Activated gamma-delta T cell treated with anti-CD3 and anti-CD28 coated beads, Interleukin-2, amount 50 U/mL, for 16 hours (primary cell): ENCODE measurements around the gene UPP1.

ENCODE experiments used
- DNase-seq: peaks from one replicate; pipeline ENCODE4 v3.0.0-alpha.2; 2020; ENCODE audit warnings: low read depth

Gene UPP1

GRCh38 chr7:48085942-48086341 is 3.1 kb upstream of the UPP1 start:
- DNase-seq: no peak

GRCh38 chr7:48087349-48087748 is 1.7 kb upstream of the UPP1 start:
- no peak for DNase-seq

GRCh38 chr7:48088559-48089045 is 463 bp upstream of the UPP1 start:
- DNase-seq: no peak

- DNase-seq: no peak
These were observed 1.2 kb downstream of the UPP1 start for GRCh38 chr7:48090095-48090805.

GRCh38 chr7:48091506-48092433 is 2.7 kb downstream of the UPP1 start:
- no peak for DNase-seq

DNA sequence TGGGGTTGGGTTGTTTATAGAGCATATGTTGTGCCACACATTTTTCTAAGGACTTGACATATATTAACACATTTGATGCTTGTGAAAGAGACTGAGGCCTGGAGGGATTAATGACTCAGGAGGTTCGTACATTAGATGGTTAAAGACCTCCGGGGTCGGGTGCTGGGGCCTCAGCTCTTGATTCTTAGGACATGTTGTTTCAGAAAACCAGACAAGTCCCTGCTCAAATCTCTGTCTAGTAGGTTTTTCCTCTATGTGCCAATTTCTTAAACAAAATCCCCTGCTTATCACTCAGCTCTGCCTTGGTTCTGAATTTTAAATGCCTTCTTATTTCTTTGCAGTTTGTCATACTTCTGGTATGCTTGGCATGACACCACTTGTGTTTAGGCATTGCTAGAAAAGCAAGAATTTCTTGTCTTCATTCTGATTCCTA is 5.8 kb downstream of the UPP1 start:
- no peak for DNase-seq

DNA sequence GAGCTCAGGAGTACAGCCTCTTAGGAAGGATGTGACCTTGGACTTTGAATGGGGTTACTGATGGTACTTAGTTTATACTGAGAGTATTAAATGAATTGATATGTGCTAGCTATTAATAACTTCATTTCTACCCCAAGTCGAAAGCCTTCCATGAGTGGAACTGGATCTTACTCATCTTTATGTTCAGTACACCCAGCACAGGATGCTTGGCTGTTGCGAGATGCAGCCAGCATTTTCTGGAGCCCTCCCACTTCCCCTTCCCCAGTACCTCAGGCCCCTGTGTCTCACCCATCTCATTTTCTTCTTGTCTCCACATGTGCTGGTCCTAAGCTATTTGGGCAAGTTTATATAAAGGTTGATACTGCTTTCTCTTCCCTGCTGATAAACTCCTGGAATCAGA is 7.2 kb downstream of the UPP1 start:
- DNase-seq: no peak

DNA sequence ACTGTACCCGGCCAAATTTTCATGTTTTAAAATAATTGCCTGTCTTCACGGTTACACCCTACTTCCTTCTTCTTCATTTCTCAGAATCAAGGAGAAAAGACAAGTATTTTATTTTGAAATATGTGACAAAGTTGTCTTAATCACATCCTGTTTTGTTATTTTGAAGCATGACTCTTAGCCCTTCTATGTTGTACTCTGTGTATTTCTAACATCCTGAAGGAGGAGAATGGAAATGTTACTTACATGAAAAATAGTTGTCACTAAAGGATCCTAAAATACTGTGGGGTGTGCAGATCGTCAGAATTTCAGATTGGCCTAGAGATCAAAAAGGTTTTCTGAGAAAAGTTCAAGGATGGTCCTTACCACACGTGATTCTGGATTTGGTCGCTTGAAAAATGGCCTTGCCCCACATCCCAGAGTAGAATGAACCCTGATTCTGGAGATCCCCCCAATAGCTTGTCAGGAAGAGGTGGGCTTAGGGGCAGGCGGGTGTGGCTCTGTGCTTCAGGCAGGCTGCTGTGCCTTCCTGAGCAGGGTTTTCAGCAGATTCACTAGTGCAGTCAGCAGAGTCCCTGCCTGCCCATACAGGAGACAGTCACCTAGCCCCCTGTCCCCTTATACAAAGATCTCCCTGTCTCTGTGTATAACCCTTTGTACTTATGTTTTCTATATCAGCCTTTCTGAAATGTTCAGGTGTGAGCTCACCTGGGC is 8.6 kb downstream of the UPP1 start:
- no peak for DNase-seq

DNA sequence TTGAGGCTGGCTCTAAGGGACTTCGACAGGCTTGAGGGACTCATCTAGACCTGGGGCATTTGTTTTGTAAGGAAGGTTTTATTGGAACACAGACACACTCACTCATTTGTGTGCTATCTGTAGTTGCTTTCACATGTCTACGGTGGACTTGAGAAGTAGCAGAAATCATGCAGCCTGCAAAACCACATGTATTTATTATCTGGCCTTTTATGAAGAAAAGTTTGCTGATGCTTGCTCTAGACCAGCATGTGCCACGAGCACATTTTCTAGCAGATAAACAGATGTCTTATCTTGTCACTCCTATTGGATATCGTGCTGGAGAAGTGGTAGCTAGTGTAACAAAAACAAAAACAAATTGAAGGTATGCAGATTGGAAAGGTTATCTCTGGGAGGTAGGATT is 9.8 kb downstream of the UPP1 start:
- DNase-seq: no peak

DNA sequence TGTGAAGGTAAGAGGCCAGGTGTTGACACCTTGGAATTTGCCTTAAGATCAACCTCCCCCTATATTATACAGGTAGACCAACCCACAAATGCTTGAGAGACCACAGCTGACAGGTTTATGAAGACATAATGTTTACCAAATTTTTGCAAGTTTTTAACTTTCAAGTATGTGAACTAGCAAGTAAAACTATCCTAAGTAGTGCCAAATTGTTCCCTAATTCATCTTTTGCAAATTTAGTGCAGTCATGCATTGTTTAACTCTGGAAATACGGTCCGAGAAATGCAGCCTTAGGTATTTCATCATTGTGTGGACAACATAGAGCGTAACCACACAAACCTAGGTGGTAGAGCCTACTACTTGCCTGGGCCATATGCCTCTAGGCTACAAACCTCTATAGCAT is 10.7 kb downstream of the UPP1 start:
- DNase-seq: no peak

DNA sequence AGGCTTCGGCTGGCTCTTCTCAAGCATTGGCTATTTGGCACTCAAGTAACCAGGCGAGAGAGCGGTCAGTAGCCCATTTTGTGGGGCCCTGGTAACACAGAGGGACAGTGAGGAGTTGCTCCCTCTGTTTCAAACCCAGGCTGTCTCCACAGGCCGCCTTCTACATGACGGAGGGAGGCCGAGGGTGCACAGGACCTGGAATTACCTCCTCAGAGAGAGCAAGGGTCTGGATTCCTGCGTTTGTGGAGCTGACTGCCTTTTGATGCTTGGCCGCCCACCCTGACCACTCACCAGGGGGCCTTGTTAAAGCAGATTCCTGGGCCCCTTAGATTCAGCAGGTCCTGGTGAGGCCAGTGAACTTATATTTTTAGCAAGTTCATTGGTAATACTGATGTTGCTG is 12.3 kb downstream of the UPP1 start:
- no peak for DNase-seq

DNA sequence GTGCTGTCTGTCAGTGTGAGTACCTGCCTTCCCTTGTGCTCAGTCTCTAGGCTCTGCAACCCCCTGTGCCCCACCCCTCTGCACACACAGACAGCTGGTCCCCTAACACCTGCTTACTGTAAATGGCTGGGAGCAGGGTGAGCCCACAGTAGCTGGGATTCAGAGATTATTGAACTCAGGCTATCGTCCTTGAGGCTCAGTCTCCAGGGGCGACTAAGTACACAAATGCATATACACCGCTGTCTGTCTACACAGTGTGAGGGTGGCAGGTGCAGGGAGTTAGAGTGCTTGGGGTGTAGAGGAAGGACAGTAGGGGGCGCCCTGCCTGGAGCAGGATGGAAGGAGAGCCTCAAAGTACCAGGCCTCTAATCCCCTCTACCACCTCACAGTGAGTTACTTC is 12.9 kb downstream of the UPP1 start:
- no peak for DNase-seq

DNA sequence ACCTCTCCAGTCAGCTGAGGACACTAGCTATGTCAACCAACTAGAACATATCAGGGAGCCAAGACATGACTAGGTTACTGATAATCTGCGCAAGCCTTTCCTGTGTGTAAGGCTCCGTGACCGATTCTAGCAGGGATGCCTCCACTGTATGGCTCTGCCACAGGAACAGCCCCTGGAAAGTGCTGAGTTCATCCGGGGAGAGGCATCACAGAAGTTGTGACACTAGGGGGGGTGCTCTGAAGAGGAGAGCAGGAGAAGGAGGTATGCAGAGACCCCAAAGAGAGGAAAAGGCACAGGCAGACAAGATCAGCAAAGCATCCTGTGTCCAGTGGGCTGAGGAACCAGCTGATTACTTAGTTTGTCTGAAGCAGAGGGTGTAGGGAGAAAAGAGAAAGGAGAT is 13.5 kb downstream of the UPP1 start:
- no peak for DNase-seq

DNA sequence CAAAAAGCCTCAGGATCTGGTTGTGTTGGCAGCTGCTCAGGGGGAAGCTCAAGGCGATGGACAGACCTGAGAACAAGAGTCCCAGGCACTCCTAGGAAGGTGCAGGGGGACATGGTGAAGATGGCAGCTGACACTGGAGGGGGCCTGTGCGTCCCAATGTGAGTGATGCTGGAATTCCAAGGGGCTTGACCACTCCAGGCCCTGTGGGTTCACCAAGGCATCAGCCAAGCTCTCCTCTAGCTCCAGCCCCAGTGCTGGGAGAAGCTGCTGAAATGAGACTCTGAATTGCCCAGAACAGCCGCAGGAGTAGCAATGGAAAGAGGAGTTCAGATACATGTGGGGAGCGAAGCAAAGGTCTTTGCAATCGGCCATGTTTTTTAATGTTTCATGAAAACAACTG is 16.0 kb downstream of the UPP1 start:
- DNase-seq: no peak

- no peak for DNase-seq
These were observed 18.0 kb downstream of the UPP1 start for GRCh38 chr7:48106906-48107659.

- DNase-seq: no peak
These were observed 18.9 kb downstream of the UPP1 start for GRCh38 chr7:48107926-48108472.

DNA sequence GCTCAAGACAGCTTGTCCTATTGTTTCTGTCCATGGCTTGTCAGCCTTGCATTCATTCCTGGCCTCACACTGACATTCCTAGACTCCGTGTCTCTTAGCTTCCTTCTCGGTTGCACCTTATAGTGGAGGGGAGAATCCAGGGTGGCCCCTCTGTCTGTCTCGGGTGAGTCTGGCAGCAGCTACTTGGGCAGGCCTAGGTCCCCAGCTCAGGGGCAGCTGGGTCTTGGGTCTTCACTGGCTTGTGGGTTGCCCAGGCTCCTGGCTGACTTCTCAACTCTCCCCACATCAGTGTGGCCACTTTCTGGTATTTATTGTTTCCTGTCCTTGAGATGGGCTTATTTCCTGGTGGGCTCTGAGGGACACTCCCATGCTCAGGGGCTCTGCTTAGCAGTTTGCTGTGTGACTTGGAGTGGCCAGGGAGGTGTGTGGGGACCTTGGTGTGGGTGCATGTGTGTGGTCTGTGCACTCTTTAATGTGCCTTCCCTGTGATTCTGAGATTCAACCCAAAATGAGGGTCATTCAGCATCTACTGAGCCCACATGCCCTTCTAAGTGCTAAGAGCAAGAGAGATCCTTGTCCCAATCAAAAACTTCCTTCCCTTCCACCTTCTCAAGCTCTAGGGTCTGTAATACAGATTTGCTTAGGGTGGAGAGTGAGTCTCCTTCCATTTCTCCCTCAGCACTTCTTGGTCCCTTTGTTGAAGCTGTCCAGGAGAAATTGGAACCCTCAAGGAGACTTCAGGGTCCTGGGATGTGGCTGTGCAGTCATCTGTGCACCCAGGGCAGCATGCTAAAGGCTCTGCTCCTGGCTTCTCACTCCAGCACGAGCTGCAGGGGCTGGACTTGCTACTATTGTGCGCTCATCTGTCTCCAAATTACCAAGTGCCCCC is 20.1 kb downstream of the UPP1 start:
- DNase-seq: no peak

DNA sequence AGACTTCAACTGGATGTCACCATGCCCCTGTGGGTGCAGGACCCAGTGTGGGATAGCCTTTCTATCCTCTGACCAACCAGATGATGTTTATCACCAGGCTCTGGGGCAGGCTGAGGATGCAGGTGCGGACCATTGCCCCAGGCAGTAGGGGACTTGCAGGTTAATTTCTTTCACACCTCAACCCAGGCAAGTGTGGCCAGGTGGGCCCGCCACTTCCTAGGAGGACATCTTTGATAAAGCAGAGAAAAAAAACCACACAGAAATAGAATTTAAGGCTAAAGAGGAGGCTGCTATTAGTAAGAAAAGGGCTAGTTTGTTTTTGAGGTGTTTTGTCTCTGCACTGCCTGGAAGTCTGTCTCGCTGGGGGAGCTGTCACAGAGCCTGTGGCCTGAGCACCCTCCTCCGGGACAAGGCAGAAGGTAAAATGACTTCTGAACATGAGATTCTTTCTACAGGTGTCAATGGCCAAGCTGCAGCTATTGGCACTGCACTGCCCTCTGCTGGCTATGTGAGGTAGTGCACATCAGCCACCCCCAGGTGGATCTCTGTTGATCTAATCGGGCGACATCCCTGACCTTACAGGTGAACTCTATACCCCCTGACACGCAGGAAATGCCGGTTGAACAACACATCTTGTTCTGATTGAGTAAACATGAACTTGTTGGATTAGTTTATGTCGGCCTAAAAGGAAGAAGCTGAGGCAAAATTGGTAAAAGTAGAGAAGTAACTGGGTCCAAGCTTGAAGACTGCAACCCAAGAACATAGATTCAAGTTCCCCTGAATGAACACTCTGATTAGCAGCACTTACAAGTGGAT is 21.0 kb downstream of the UPP1 start:
- peak; percentile 86 for DNase-seq

DNA sequence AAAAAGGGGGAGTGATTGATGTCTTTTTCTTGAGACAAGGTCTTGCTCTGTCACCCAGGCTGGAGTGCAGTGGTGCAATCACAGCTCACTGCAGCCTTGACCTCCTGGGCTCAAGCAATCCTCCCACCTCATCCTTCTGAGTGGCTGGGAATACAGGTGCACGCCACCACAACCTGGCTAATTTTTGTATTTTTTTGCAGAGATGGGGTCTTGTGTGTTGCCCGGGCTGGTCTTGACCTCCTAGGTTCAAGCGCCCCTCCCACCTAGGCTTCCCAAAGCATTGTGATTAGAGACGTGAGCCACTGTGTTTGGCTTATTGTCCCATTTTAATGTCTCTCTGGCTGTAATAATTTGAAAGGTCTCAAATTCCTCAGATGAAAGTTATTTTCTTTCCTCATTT is 21.8 kb downstream of the UPP1 start:
- no peak for DNase-seq

DNA sequence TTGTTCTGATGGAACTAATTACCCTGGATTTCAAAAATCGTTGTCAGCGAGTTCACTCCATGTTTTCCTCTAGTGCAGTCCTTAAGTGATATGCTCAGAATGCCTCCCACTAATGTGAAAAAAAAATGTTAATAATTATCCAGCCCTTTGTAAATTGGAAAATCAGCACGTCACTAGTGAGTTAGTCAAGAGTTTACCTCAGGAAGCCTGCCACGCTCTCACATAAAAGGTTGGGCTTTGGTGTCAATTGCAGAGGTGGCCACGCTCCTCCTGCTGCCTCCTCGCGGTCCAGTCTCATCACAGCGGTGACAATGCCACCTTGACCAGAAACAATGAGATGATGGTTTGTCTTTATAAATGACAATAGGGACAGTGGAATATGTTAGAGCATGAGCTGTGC is 22.5 kb downstream of the UPP1 start:
- no peak for DNase-seq
